H1 (cell line): ENCODE data around the gene SIAH3. TPM values are rescaled to one million over a fixed set of nuclear protein-coding genes. Genes with fewer than 3 reads are reported as not detected.

Source experiments
- CTCF ChIA-PET: fragments of 300-600 bp; sonication (Branson Sonifier 250); formaldehyde crosslinking; loops from one replicate; lab custom pipeline; 2021; ENCODE audit not compliant: partially characterized antibody; lab: Charles Lee
- POLR2A ChIA-PET: fragments of 300-600 bp; sonication (Branson Sonifier 250); formaldehyde crosslinking; loops from one replicate; lab custom pipeline; 2021; ENCODE audit warnings: inconsistent platforms; ENCODE audit not compliant: partially characterized antibody; lab: Charles Lee
- DNase-seq, 2 experiments: peaks; one replicate each; pipeline versions ENCODE4 v3.0.0 to v3.0.0-alpha.2; 2010 to 2022; ENCODE audit warnings: low spot score in 2 of 2, low read depth in 1 of 2, mixed read lengths in 1 of 2
- FAIRE-seq: peaks from 2 replicates; lab custom pipeline; 2011; peaks lifted over from hg19 to GRCh38; lab: Jason Lieb, UNC
- H2AFZ ChIP-seq: 2 replicates; pipeline ENCODE4 v1.8.1; 2012; ENCODE audit warnings: low read length, inconsistent platforms
- H2AK5ac ChIP-seq: 2 replicates; pipeline ENCODE4 v1.6.1; 2013; ENCODE audit warnings: low read depth, low read length
- H2BK120ac ChIP-seq: replicated peaks from 2 replicates; pipeline ENCODE3; 2013; ENCODE audit warnings: low read depth, low read length, inconsistent platforms
- H2BK12ac ChIP-seq: 2 replicates; pipeline ENCODE4 v1.6.1; 2013; ENCODE audit warnings: low read depth, low read length
- H2BK15ac ChIP-seq: 2 replicates; pipeline ENCODE4 v1.6.1; 2013; ENCODE audit warnings: low read length
- H2BK20ac ChIP-seq: 2 replicates; pipeline ENCODE4 v1.6.1; 2013; ENCODE audit warnings: low read length
- H2BK5ac ChIP-seq: 2 replicates; pipeline ENCODE4 v1.6.1; 2013; ENCODE audit warnings: low read depth, low read length
- H3K14ac ChIP-seq: 2 replicates; pipeline ENCODE4 v1.6.1; 2013; ENCODE audit warnings: inconsistent platforms; ENCODE audit not compliant: insufficient read length
- H3K18ac ChIP-seq: 2 replicates; pipeline ENCODE4 v1.6.1; 2013; ENCODE audit warnings: low read length; ENCODE audit errors: extremely low read depth
- H3K23ac ChIP-seq: 2 replicates; pipeline ENCODE4 v1.6.1; 2013; ENCODE audit warnings: inconsistent platforms; ENCODE audit not compliant: insufficient read length
- H3K23me2 ChIP-seq: 2 replicates; pipeline ENCODE4 v1.6.1; 2013; ENCODE audit warnings: low read depth, low read length
- H3K27ac ChIP-seq: 2 replicates; pipeline ENCODE4 v1.6.1; 2011; ENCODE audit warnings: low read depth, low read length, inconsistent platforms
- H3K27me3 ChIP-seq, 4 experiments: replicated peaks in 1 of 4; 1 replicate in 1 of 4; 2 replicates in 3 of 4; pipeline versions ENCODE4 v1.6.1 to v1.8.1; 2011 to 2013; ENCODE audit warnings: low read length in 3 of 4, mild to moderate bottlenecking in 3 of 4, inconsistent platforms in 2 of 4, mixed read lengths in 2 of 4, moderate library complexity in 1 of 4; ENCODE audit not compliant: control insufficient read depth in 3 of 4, insufficient read depth in 3 of 4; ENCODE audit errors: extremely low read depth in 1 of 4
- H3K36me3 ChIP-seq, 4 experiments: 2 replicates each; pipeline versions ENCODE4 v1.6.1 to v1.8.1; 2011 to 2013; ENCODE audit warnings: mild to moderate bottlenecking in 4 of 4, low read length in 3 of 4, moderate library complexity in 2 of 4, control low read depth in 1 of 4, inconsistent platforms in 1 of 4; ENCODE audit not compliant: insufficient read depth in 4 of 4, control insufficient read depth in 2 of 4
- H3K4ac ChIP-seq: replicated peaks from 2 replicates; pipeline ENCODE3; 2013; ENCODE audit warnings: low read length, low read depth, mixed read lengths, inconsistent platforms; ENCODE audit not compliant: insufficient read length
- H3K4me1 ChIP-seq, 4 experiments: replicated peaks in 1 of 4; 1 replicate in 1 of 4; 2 replicates in 3 of 4; pipeline versions ENCODE4 v1.6.1 to v1.8.1; 2011 to 2013; ENCODE audit warnings: low read length in 3 of 4, inconsistent platforms in 2 of 4, mixed read lengths in 1 of 4; ENCODE audit not compliant: insufficient read depth in 4 of 4, control insufficient read depth in 3 of 4
- H3K4me2 ChIP-seq, 2 experiments: 2 replicates each; pipeline versions ENCODE4 v1.6.1 to v1.8.1; 2011 to 2013; ENCODE audit warnings: low read depth in 2 of 2, low read length in 2 of 2, control low read depth in 1 of 2, inconsistent platforms in 1 of 2, mild to moderate bottlenecking in 1 of 2; ENCODE audit not compliant: insufficient read depth in 1 of 2
- H3K4me3 ChIP-seq, 4 experiments: fragments of 200-600, 300-600 bp in 1 of 4; sonication (generic), shearing (Covaris generic), sonication (Bioruptor Twin) in 1 of 4; 2 replicates each; pipeline versions ENCODE4 v1.5.1 to v1.8.1; 2011 to 2016; ENCODE audit warnings: low read length in 4 of 4, low read depth in 3 of 4, control low read depth in 2 of 4, inconsistent platforms in 2 of 4, mild to moderate bottlenecking in 2 of 4, mixed read lengths in 1 of 4, moderate library complexity in 1 of 4; ENCODE audit not compliant: insufficient read depth in 2 of 4; ENCODE audit errors: extremely low read depth in 1 of 4
- H3K56ac ChIP-seq: replicated peaks from 2 replicates; pipeline ENCODE3; 2013; ENCODE audit warnings: low read depth, mild to moderate bottlenecking, mixed read lengths, low read length, inconsistent platforms; ENCODE audit not compliant: insufficient read length
- H3K79me1 ChIP-seq: 2 replicates; pipeline ENCODE4 v1.6.1; 2013; ENCODE audit warnings: low read depth, low read length, control low read depth
- H3K79me2 ChIP-seq, 2 experiments: 2 replicates each; pipeline versions ENCODE4 v1.6.1 to v1.8.1; 2012 to 2013; ENCODE audit warnings: low read length in 2 of 2, mild to moderate bottlenecking in 2 of 2, inconsistent platforms in 1 of 2; ENCODE audit not compliant: insufficient read depth in 2 of 2, control insufficient read depth in 1 of 2
- H3K9ac ChIP-seq, 4 experiments: replicated peaks in 1 of 4; 1 replicate in 1 of 4; 2 replicates in 3 of 4; pipeline versions ENCODE4 v1.6.1 to v1.8.1; 2011 to 2013; ENCODE audit warnings: low read depth in 3 of 4, low read length in 3 of 4, control low read depth in 2 of 4, mild to moderate bottlenecking in 2 of 4, moderate library complexity in 2 of 4, inconsistent platforms in 1 of 4; ENCODE audit errors: extremely low read depth in 1 of 4
- H3K9me3 ChIP-seq, 2 experiments: 2 replicates each; pipeline versions ENCODE4 v1.6.1 to v1.8.1; 2012 to 2013; ENCODE audit warnings: mild to moderate bottlenecking in 2 of 2, moderate library complexity in 2 of 2, control low read depth in 1 of 2, inconsistent platforms in 1 of 2, low read depth in 1 of 2, low read length in 1 of 2, mixed read lengths in 1 of 2; ENCODE audit not compliant: insufficient read depth in 2 of 2
- H4K20me1 ChIP-seq, 2 experiments: replicated peaks in 1 of 2; 2 replicates each; pipeline versions ENCODE3 to v1.8.1; 2011 to 2013; ENCODE audit warnings: inconsistent platforms in 2 of 2, low read length in 2 of 2, mild to moderate bottlenecking in 1 of 2; ENCODE audit not compliant: insufficient read depth in 2 of 2, control insufficient read depth in 1 of 2
- H4K5ac ChIP-seq: 2 replicates; pipeline ENCODE4 v1.6.1; 2013; ENCODE audit warnings: low read length, low read depth, mixed read lengths, inconsistent platforms; ENCODE audit not compliant: insufficient read length
- H4K8ac ChIP-seq: 2 replicates; pipeline ENCODE4 v1.8.0; 2013; ENCODE audit warnings: mild to moderate bottlenecking, moderate library complexity, low read length, inconsistent platforms; ENCODE audit not compliant: insufficient read depth; ENCODE audit errors: extremely low read depth
- H4K91ac ChIP-seq: replicated peaks from 2 replicates; pipeline ENCODE3; 2013; ENCODE audit warnings: low read length, mixed read lengths, inconsistent platforms; ENCODE audit not compliant: insufficient read length
- BCL11A ChIP-seq, 2 experiments: IDR thresholded peaks; one replicate each; pipeline ENCODE4 v1.6.1; 2011; ENCODE audit warnings: low read depth in 2 of 2, low read length in 2 of 2, mild to moderate bottlenecking in 2 of 2
- EGR1 ChIP-seq: IDR thresholded peaks from 2 replicates; pipeline ENCODE4 v1.6.1; 2011; ENCODE audit warnings: low read depth, low read length, borderline replicate concordance
- GABPA ChIP-seq: IDR thresholded peaks from 2 replicates; pipeline ENCODE4 v1.6.1; 2011; ENCODE audit warnings: mild to moderate bottlenecking, low read length, moderate library complexity, borderline replicate concordance; ENCODE audit not compliant: insufficient read depth
- JUN ChIP-seq: IDR thresholded peaks from 2 replicates; pipeline ENCODE4 v1.6.1; 2011; ENCODE audit warnings: low read depth, mild to moderate bottlenecking, improper control_type of control experiment, low read length
- MAFK ChIP-seq: IDR thresholded peaks from 2 replicates; pipeline ENCODE4 v1.6.1; 2012; ENCODE audit warnings: low read depth, mild to moderate bottlenecking, improper control_type of control experiment, low read length
- PHF8 ChIP-seq: fragments of 200-600 bp; sonication (generic); conservative IDR thresholded peaks from 2 replicates; pipeline ENCODE4 v1.7.1; 2012; ENCODE audit warnings: low read depth, mild to moderate bottlenecking, inconsistent platforms, low read length, moderate library complexity
- SAP30 ChIP-seq: fragments of 300-600 bp; sonication (generic); IDR thresholded peaks from 2 replicates; pipeline ENCODE4 v1.7.1; 2012; ENCODE audit warnings: low read length, moderate library complexity, mild to moderate bottlenecking, inconsistent platforms; ENCODE audit not compliant: insufficient read depth, insufficient replicate concordance
- SIX5 ChIP-seq: IDR thresholded peaks from 2 replicates; pipeline ENCODE4 v1.6.1; 2011; ENCODE audit warnings: mild to moderate bottlenecking, low read depth, low read length
- TCF12 ChIP-seq: IDR thresholded peaks from 2 replicates; pipeline ENCODE4 v1.6.1; 2011; ENCODE audit warnings: low read depth, mild to moderate bottlenecking, low read length
- WGBS, 2 experiments: shearing (Covaris generic) in 1 of 2; methylation state at CpG; one replicate each; pipeline versions ENCODE4 v1.1.6 to v1.1.7; 2013 to 2015; ENCODE audit warnings: low lambda C conversion rate in 2 of 2, mixed read lengths in 2 of 2, inconsistent platforms in 1 of 2, low coverage in 1 of 2, missing lambda C conversion rate in 1 of 2; ENCODE audit not compliant: insufficient replicate concordance in 2 of 2, insufficient coverage in 1 of 2, insufficient read length in 1 of 2; ENCODE audit errors: extremely low coverage in 1 of 2, missing lambda C conversion rate in 1 of 2; 5-methylcytosine and 5-hydroxymethylcytosine counted together
- polyA plus RNA-seq, 7 experiments: library from polyadenylated mRNA; depleted of rRNA in 3 of 7; stranded (reverse) in 5 of 7; unstranded in 2 of 7; fragments of >200 nt in 5 of 7; fragments of 200-250 nt in 2 of 7; gene quantifications; 1 replicate in 5 of 7; 2 replicates in 1 of 7; 4 replicates in 1 of 7; pipeline versions ENCODE4 v1.2.1 to v1.2.3, GENCODE V29; 2011 to 2013; ENCODE audit warnings: missing spikeins in 2 of 7, mixed read lengths in 2 of 7
- total RNA-seq: library from RNA; stranded (reverse); fragmentation: NEBNext Ultra II Directional; extraction: Animal tissue kit (Norgen Biotek cat#: 25700); gene quantifications from 2 replicates; pipeline ENCODE4 v1.2.1, GENCODE V29; 2021
- TF ChIP-seq, protein P1 (sequence below): IDR thresholded peaks from 2 replicates; pipeline ENCODE4 v1.6.1; 2011; ENCODE audit warnings: low read length, improper control_type of control experiment

SIAH3 gene
- total and polyA plus RNA-seq, 2 of the 8 experiments (the other 6 are each of a cell fraction or from before 2014, with no cell fraction given) = 0.15 to 0.17 TPM

DNA sequence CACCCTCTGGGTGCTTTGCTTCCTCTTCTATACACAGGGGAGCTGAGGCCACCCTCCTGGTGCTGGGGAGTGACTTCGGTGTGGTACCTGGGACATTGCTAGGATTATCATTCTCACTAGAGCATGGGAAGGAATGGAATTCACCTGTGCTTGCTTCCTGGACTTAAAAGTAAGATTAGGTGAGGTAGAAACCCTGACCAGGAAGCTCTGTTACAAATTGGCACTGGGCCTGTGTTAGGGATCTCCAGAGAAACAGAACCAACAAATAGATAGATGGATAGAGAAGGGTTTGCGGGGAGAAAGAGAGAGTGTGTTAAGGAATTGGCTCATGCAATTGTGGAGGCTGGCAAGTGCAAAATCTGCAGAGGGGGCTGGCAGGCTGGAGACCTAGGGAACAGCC lies 13.9 kb upstream of the SIAH3 start:
- Histone ChIP-seq H2AFZ (no peak overlapping the region), H3K23ac (no peak overlapping the region), H3K27ac (no peak overlapping the region), H2AK5ac (no peak overlapping the region), H3K27me3 (no peaks in the 10 kb centered on the region), H3K79me1 (no peaks in the 10 kb centered on the region), H3K56ac (no peak overlapping the region), H2BK120ac (no peak overlapping the region)
- CTCF ChIA-PET = interaction anchor here (0.8 to 1.6 kb wide), 2 partner anchors 146 to 261 kb away, joined by 4 read pairs; no protein-coding TSS in a partner anchor
- TF ChIP-seq SAP30 = no peak
- no peak for TF ChIP-seq SIX5
- no peak for TF ChIP-seq GABPA
- no peak for TF ChIP-seq PHF8
- TF ChIP-seq TCF12 = no peak
- TF ChIP-seq EGR1 = no peak
- no peak for TF ChIP-seq BCL11A (IDR thresholded peaks at IDR 0.05; ENCODE audit: low read depth in 2 of 2, low read length in 2 of 2)
- no peak for TF ChIP-seq MAFK
- no peak for TF ChIP-seq JUN
- TF ChIP-seq, protein P1, sequence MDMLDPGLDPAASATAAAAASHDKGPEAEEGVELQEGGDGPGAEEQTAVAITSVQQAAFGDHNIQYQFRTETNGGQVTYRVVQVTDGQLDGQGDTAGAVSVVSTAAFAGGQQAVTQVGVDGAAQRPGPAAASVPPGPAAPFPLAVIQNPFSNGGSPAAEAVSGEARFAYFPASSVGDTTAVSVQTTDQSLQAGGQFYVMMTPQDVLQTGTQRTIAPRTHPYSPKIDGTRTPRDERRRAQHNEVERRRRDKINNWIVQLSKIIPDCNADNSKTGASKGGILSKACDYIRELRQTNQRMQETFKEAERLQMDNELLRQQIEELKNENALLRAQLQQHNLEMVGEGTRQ = no peak
- TF ChIP-seq, all 59 proteins: peak for 0
- no peak overlapping the region for H3K4me2 ChIP-seq
- H2BK15ac ChIP-seq = no peak overlapping the region
- H4K8ac ChIP-seq = peak overlapping the region; percentile 3; the same call in 1 of the 2 replicates
- no peak overlapping the region for H3K18ac ChIP-seq
- no peaks in the 10 kb centered on the region for H3K9me3 ChIP-seq
- no peak overlapping the region for H2BK5ac ChIP-seq
- WGBS, 2 experiments = 93% methylated on average over 2 of the region's 2 CpGs; no CpG with 5 or more reads in 1 of the 2 experiments
- no peak overlapping the region for H4K91ac ChIP-seq
- FAIRE-seq = no peak
- H3K9ac ChIP-seq = no peak overlapping the region
- H2BK12ac ChIP-seq = no peak overlapping the region
- no peak overlapping the region for H3K4ac ChIP-seq
- H4K5ac ChIP-seq = no peak overlapping the region
- POLR2A ChIA-PET = no interaction called here
- no peak overlapping the region for H3K14ac ChIP-seq
- no peak for DNase-seq
- H2BK20ac ChIP-seq = no peak overlapping the region
- H3K4me3 ChIP-seq = no peak overlapping the region
- no peaks in the 10 kb centered on the region for H4K20me1 ChIP-seq
- H3K4me1 ChIP-seq = 0 out of 7 replicates have a peak, but pooled peaks cover 0 to 2% (median 0%) of the 10 kb centered on the region in 4 experiments
- H3K23me2 ChIP-seq = no peaks in the 10 kb centered on the region
- no peaks in the 10 kb centered on the region for H3K36me3 ChIP-seq
- no peaks in the 10 kb centered on the region for H3K79me2 ChIP-seq
